CD4-positive, alpha-beta T cell treated with Interleukin-17A for 1 hour (primary cell): ENCODE results near the gene PUDP.
"Not testable (repeated sequence)": the region's sequence is repeated elsewhere in the genome, so short reads cannot be mapped to it uniquely, and the experiment has no call there.

Experiments used
- DNase-seq: peaks from one replicate; pipeline ENCODE4 v3.0.0-alpha.2; 2020

PUDP gene

GRCh38 chrX:7147978-7148854 lies at the start of gene PUDP:
PUDP (minus strand) TSS chrX:7148153; CDS start chrX:7148113, 40 bp downstream.
- DNase-seq, result peak; percentile 84

- DNase-seq, result no peak
Observed at GRCh38 chrX:7194606-7195005, 46.7 kb upstream of the PUDP start.

- DNase-seq, result no peak
Observed at GRCh38 chrX:7192871-7193270, 44.9 kb upstream of the PUDP start.

GRCh38 chrX:7191681-7192110 lies 43.7 kb upstream of the PUDP start:
- no peak for DNase-seq

GRCh38 chrX:7190157-7190556 lies 42.2 kb upstream of the PUDP start:
- DNase-seq, result no peak

- no peak for DNase-seq
Observed at GRCh38 chrX:7188672-7189071, 40.7 kb upstream of the PUDP start.

- no peak for DNase-seq
Observed at GRCh38 chrX:7184816-7185215, 36.9 kb upstream of the PUDP start.

GRCh38 chrX:7179446-7179845 lies 31.5 kb upstream of the PUDP start:
- DNase-seq, result no peak

- DNase-seq, result not testable (repeated sequence)
Observed at GRCh38 chrX:7178859-7179258, 30.9 kb upstream of the PUDP start.

GRCh38 chrX:7170898-7171297 lies 22.9 kb upstream of the PUDP start:
- peak; percentile 36 for DNase-seq

- DNase-seq, result no peak
Observed at GRCh38 chrX:7169627-7170026, 21.7 kb upstream of the PUDP start.

- no peak for DNase-seq
Observed at GRCh38 chrX:7168371-7168770, 20.4 kb upstream of the PUDP start.

GRCh38 chrX:7164174-7164573 lies 16.2 kb upstream of the PUDP start:
- no peak for DNase-seq

- DNase-seq, result no peak
Observed at GRCh38 chrX:7163146-7163677, 15.3 kb upstream of the PUDP start.

GRCh38 chrX:7159149-7159861 lies 11.4 kb upstream of the PUDP start:
- DNase-seq, result no peak

GRCh38 chrX:7158468-7158990 lies 10.6 kb upstream of the PUDP start:
- no peak for DNase-seq

- DNase-seq, result no peak
Observed at GRCh38 chrX:7156879-7157278, 8.9 kb upstream of the PUDP start.

- no peak for DNase-seq
Observed at GRCh38 chrX:7155163-7155562, 7.2 kb upstream of the PUDP start.

- DNase-seq, result no peak
Observed at GRCh38 chrX:7154041-7154597, 6.2 kb upstream of the PUDP start.

- DNase-seq, result no peak
Observed at GRCh38 chrX:7153231-7153630, 5.3 kb upstream of the PUDP start.

GRCh38 chrX:7149411-7149810 lies 1.5 kb upstream of the PUDP start:
- no peak for DNase-seq

GRCh38 chrX:7147413-7147977 lies 458 bp downstream of the PUDP start, which contains the start of gene STS:
STS (plus strand) TSS chrX:7147712; CDS start chrX:7253200, 105,488 bp downstream.
- no peak for DNase-seq
